GM19025 (cell line): ENCODE measurements around the gene GDI1.
"Not testable (repeated sequence)": the region's sequence is repeated elsewhere in the genome, so short reads cannot be mapped to it uniquely, and the experiment has no call there.

Source experiments
- ATAC-seq: cut with Tn5 transposase; IDR thresholded peaks from one replicate; pipeline ENCODE4 v1.9.1; 2021; ENCODE audit warnings: mild to moderate bottlenecking, low read depth, moderate library complexity; ENCODE audit not compliant: unreplicated experiment

Gene GDI1

DNA sequence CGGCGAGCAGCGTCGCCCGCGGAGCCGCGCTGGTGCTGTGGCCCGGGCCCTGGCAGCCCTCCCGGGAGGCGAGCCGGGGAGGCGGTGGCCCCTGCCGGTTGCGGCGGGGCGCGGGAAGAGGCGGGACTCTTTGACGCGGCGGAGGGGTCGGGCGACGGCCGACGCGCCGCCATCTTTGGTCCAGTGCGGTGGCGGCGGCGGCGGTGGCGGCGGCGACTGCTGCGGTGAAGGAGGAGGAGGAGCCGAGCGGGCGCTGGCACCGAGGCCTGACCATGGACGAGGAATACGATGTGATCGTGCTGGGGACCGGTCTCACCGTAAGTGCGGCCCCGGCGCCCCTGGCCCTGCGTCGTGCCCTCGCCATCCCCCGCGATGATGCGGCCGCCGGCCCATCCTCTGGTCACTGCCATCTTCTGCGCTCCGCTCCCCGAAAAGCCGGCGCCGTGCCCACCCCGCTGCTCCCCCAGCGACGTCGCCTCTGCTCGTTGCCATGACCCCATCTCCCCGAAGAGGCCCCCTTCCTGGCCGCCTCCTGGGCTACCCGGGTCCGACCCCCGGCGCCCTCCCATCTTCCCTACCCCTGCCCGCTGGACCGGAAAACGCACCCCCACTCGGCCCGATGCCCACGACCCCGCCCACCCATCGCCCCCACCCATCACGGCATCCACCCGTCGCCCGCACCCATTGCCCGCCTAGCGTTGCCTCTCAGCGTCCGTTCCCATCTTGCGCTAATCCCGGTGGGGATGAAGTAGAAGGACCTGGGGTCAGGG lies at the start of gene GDI1:
GDI1 (plus strand) TSS at position 172 of the 770 bp plus-strand sequence; CDS start at position 273, 101 bp downstream.
- ATAC-seq = peak; percentile 48

DNA sequence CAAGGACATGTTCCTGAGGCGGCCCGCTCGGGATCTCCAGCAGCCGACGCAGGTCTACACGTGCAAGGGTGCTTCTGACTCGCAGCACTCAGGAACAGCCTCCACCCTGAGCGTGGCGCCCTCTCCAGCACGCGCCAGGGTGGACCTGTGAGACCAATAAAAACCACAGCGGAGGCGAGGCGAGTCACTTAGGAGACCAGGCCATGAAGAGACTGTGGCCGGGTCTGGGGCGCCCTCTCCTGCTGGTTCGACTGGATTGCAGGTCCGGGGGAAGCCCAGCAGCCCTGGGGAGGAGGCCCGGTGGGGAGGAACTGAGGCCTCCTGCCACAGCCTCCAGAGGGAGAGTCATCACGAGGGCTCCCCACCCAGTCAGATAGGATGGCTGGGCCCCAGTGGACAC lies 48.9 kb upstream of the GDI1 start:
- not testable (repeated sequence) for ATAC-seq

DNA sequence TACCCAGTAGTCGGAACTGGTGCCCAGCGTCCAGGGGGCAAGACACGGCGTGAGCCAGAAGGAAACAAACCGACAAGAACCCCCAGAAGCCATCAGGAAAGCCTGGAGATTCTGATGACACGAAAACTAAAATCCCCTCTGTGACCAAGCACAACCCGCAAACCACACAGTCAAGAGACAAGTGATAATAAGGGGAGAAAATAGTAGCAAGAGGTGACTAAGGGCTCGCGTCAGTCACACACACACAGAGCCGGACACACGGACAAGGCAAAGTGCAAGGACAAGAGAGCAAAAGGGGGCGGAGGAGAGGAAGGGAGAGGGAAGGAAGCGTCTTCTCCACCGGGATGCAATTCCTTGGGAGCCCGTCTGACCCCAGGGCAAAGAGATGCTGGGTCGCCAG lies 48.3 kb upstream of the GDI1 start:
- not testable (repeated sequence) for ATAC-seq

DNA sequence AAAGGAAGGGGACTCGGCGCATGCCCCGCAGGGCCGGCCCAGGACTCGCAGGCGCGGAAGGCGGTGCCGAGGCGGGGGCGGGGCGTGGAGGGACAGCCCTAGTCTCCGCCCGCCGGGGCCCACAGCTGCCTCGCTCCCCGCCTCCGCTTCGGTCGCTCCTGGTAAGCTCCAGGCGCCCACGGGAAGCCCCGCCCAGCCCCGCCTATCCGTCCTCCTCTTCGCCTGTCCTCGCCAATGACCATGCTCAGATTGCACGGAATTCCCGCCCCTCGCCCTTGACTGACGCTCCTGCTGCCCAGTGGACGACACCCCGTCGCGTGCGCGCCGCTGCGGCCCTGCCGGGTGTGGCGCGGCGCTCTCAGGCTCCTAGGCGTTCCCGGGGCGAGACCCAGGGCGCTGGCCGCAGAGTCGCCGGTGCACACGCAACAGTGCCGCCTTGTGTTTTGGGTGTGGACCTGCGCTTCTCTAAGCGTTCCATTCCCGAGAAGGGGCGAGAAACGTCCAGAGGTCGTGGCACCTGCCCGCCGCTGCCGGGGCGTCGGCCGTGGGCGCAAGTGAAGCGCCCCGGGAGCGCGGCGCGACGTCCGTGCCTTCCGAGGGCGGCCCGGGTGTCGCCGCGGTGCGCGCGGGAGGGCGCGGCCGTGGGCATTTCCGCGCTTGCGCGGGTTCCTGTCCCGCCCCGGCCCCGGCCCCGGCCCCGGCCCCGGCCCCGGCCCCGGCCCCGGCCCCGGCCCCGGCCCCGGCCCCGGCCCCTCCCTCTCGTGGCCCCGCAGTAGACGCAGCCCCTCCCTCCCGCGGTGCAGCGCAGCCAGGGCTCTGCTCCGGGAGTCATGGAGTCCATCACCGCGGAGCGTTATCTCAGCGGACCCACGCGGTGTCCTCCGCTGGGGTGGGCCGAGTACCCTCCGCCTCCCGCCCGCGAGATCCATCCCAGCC lies 46.9 kb upstream of the GDI1 start:
- ATAC-seq = peak; percentile 65

DNA sequence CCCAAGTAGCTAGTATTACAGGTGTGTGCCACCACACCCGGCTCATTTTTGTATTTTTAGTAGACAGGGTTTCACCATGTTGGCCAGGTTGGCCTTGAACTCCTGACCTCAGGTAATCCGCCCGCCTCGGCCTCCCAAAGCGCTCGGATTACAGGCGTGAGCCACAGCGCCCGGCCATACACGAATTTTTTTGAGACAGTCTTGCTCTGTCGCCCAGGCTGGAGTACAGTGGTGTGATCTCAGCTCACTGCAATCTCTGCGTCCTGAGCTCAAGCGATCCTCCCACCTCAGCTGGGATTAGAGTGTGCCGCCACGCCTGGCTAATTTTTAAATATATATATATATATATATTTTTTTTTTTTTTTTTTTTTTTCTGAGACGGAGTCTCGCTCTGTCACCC lies 40.6 kb upstream of the GDI1 start:
- ATAC-seq = not testable (repeated sequence)

DNA sequence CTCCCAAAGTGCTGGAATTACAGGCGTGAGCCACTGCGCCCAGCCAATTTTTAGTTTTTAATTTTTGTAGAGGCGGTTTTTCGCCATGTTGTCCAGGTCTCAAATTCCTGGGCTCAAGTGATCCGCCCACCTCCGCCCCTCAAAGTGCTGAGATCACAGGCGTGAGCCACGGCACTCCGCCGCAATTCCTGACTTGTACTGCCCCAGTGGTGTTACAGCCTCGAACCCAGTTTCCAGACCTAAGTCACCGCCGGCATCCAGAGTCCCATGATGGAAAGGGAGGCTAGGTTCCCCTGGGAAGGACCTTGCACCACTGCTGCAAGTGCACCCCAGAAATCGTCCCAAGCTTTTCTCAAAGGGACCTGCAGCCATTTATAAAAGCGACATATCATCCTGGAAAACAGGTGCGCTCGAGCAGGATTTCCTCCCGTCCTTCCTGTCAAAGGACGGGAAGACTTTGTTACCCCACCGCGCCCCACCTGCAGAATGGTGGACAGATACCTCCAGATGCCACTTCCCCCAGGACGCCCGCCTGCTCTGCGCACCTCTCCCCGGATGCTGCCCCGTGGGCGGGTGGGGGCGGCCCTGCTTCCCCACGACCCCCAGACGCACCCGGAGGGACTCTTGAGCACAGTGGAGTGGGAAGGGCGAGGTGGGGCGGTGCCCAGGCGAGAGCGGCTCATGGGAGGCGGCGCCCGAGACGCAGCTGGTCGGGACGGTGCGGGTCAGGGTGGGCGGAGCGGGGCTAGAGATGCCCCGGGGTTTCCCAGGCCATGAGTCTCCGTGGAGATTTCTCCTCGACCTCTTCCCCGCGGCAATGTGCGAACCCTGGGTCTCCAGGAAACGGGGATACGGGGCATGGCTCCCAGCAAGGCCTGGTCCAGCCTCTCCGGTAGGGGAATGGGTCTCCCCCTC lies 39.7 kb upstream of the GDI1 start:
- ATAC-seq = peak; percentile 55

DNA sequence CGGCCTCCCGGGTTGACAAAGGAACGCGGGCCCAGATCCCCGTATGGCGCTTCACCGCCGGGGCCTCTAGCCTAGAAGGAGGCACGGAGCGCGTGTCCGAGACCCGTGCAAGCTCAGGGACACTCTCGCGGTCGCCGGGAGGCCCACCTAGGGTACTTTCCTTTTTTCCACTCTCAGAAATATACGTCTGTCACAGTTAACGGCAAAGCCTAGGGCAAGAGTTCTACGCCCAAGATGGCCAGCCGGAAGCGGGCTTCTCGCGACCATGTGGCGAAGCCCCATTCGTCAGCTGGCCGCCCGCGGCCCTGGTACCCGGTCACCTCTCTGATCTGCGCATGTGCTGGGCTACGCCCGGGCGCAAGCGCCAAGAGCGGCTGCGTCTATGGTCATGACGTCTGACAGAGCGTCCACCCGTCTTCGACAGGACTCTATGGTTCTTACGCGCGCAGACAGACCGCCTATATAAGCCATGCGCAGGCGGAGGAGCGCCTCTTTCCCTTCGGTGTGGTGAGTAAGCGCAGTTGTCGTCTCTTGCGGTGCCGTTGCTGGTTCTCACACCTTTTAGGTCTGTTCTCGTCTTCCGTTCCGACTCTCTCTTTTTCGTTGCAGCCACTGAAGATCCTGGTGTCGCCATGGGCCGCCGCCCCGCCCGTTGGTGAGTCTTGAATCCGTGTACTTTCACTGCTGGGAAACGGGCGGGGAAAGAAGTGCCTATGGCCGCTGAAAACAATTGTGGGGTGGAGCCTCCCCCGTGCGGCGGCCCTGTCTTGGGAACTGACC lies 38.9 kb upstream of the GDI1 start, which contains the start of gene RPL10:
RPL10 (plus strand) TSS at position 490 of the 780 bp plus-strand sequence; CDS start at position 633, 143 bp downstream.
- ATAC-seq = peak; percentile 73

DNA sequence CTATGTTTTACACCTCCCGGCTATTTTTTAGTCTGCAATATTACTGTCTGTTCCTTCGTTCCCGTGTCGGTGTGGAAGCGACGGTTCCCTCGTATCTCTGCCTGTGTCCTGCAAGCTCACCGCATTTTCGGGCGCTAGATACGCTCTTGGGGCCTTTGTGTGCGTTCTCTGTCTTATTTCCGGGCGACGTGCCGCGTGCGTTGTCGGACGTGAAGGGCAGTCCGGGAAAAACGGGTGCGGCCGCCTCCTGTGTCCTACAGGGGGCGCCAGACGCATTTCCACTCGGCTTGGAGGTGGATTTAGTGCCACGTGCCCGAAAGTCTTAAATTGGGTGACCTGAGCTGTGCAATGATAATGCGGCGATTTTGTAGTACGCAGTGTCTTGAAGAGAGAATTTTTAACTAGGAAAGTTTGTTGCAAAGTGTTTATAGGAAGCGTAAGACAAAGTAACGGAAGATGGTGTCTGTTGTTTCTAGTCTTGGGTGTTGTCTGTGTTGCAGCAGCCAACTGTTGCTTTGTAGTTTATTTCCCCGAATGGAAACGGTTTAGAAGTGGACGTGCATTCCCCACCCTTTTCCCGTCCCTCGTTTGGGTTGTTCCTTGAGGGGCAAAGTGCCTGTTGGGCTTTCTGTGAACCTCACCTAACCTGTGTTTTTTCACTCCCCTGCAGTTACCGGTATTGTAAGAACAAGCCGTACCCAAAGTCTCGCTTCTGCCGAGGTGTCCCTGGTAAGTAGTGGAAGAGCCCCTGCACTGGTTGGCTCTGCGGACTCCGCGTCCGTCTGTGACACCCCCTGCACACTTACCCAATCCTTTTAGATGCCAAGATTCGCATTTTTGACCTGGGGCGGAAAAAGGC lies 38.1 kb upstream of the GDI1 start:
- ATAC-seq = no peak

DNA sequence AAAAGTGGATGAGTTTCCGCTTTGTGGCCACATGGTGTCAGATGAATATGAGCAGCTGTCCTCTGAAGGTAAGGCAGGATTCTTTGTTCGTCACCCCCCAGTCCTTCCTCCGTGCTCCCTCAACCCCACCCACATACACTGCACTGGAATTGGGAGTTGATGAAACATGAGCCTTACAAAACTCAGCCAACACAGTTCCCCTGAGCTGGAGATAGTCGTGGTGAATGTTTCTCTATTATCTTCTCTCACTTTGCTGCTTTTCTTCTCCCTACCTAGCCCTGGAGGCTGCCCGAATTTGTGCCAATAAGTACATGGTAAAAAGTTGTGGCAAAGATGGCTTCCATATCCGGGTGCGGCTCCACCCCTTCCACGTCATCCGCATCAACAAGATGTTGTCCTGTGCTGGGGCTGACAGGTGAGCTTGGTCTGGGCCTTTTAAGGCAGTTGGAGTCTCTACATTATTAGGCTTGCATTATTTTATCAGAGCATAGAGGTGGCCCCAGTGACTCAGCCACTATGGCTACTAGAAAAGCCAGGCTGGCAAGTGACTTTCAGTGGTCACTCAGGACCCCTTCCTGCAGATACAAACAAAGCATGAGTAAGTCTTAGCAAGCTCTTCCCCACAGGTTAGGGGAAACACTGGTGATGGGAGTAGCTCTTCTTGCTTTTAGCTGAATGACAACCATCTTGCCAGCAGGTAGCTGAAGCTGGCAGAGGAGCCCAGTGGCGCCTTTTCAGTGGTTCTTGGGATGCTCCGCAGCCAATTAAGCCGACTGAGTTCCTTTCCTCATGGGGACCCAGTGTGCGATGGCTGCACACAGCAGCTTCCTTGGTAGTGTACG lies 37.2 kb upstream of the GDI1 start:
- no peak for ATAC-seq

DNA sequence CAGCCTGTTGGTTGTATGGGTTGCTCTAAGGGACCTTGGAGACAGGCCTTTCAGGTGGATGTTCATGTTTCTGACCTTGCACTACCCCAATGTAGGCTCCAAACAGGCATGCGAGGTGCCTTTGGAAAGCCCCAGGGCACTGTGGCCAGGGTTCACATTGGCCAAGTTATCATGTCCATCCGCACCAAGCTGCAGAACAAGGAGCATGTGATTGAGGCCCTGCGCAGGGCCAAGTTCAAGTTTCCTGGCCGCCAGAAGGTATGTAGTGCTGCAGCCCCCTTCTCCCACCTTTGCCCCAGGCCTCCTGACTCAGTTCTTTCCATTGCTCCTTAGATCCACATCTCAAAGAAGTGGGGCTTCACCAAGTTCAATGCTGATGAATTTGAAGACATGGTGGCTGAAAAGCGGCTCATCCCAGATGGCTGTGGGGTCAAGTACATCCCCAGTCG lies 36.6 kb upstream of the GDI1 start:
- ATAC-seq = not testable (repeated sequence)

DNA sequence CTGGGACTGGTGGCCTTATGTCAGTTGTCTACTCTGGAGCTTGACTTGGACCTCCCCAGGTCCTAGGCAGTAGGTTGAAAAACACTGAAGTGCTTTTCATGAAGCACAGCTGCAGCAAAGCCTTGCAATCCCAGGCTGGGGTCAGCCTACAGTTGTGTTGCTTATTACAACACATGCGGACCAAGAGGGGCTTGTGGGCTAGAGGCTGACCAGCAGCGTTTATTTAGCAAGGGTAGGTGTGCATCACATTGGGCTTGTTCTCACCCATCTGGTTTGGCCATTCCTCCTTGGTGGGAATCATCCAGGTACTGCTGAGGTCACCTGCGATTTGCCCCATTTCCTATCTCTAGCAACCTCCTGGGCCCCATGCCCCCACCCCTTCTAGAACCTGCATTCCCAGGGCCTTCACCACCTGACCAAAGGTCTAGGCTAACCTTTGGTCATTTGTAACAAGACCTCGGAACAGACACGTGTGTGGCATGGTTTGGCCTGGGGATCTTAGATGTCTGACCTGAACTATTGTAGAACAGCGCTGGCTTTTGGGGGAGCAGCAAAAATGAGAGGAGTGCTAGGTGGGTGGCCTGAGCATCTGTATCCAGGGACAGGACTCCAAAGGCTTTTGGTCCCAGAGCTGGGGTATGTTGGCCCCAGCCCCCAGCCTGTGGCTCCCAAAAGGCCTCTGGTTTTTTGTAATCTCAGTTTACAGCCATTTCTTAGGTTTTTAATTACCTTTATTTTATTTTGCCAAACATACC lies 35.7 kb upstream of the GDI1 start:
- no peak for ATAC-seq

DNA sequence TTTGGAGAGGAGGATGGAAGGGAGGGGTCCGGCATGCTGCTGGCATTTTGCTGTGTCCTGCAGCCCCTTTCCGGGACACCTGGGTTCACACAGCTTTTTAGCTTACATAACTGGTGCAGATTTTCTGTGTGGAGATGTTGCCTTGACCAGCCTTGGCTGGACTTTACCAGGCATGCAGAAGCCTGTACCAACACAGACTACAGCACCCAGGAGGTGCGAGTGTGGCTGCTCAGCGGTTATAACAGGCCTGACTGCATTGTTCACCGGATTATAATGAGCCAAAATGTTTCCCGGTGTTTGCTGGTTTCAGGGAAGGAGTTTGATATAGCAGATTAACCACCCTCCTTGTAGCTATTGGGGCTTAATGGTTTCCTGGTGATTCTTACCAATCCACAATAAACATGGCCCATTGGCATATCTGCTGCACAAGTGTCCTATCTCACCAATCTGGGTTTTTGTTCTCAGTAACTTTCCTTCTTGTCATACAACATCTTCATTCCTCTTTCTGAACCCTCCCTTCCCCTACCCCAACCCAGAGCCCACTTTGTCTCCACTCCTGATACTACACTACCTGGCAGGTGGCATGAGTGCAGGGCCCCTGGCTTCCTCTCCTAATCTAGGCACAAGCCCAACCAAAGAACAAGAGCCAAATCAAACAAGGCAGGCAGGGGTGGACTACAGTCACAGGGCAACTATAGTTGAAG lies 34.9 kb upstream of the GDI1 start:
- ATAC-seq = no peak

DNA sequence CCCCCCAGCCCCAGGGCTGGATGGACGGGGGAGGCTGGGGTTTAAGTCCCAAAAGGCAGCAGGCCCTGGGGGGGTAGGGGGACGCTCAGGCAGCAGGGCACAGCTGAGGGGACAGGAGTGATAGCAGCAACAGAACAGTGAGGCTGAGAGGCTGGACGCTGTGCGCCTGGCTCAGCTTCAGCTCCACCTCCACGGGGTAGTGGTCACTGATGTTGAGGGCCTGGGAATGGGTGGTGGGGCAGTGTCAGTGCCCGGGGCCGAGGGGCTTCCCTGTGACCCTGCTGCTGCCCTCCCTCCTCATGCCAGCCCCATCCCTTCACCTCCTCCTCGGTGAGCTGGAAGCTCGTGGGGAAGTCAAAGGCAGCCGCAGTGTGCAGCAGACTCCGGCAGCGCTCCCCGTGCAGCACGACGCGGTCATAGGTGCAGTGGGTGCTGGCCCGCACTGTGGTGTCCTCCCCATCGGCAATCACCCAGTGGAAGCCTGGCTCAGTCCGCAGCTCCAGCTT lies 34.3 kb upstream of the GDI1 start:
- no peak for ATAC-seq

DNA sequence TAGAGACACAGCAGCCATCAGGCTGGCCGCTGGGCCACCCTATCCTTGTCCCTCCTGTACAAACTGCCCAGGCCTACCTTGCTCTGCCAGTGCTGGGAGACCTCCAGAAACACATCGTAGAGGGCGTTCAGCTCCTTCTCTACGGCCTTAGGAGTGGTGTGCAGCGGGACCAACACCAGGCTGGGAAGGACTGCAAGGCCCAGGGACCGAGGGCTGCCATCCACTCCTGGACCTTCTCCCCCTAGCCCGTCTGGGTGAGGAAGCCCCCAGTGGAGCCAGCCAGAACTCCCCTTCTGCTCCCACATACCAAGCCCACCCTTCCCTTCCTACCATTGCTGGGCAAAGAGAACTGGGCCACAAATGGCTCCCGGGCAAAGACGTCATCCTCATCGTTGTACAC lies 33.8 kb upstream of the GDI1 start:
- no peak for ATAC-seq

DNA sequence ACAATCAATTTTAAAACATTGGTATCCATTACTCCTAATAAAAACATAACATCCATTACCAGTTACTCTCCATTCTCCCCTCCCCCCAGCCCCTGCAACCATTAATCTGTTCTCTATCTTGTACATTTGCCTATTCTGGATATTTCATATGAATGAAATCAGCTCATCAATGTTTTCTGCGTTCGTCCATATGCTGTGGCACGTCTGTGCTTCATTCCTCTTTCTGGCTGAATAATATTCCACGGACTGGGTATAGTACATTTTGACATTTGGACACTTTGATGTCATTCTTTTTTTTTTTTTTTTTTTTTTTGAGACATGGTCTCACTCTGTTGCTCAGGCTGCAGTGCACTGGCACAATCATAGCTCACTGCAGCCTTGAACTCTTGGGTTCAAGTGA lies 33.1 kb upstream of the GDI1 start:
- ATAC-seq = no peak

DNA sequence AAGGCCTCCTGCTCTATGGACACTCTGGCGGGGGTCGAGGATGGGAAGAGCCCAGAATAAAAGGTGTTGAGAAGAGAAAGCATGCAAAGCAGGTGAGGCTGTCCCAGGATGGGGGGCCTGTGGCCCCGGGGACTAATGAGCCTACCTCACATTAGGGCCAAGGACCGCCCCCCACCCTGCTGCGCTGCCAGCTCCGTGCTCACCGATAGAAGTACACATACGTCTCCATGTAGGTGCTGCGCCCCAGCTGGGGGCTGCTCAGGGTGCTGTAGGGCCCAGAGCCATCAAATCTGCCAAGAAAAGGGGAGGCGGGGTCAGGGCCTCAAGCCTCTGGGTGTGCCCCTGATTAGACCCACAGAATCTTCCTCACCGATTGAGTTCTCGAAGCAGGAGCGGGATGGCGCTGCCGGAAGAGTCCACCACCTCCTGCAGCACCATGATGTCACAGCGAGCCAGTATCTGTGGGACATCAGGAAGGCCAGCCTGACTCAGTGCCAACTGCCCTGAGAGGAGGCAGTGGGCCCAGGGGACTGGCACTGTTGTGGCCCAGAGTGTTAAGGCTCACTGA lies 32.2 kb upstream of the GDI1 start:
- no peak for ATAC-seq
